HEK293 (cell line): Measurements from ENCODE around the gene TRMT10A.

Experiments
- CTCF ChIA-PET: fragments of 350-600 bp; formaldehyde crosslinking; extraction: SDS; loops from one replicate; lab custom pipeline; 2021; ENCODE audit warnings: antibody characterized with exemption; lab: Yijun Ruan, JAX
- POLR2A ChIA-PET: fragments of 300-600 bp; formaldehyde crosslinking; extraction: SDS; loops from one replicate; lab custom pipeline; 2020; ENCODE audit warnings: antibody characterized with exemption, inconsistent platforms; lab: Yijun Ruan, JAX
- H3K27ac ChIP-seq: fragments of 200-500 bp; sonication (Bioruptor generic); 2 replicates; pipeline ENCODE4 v1.5.1; 2014; ENCODE audit warnings: low read depth, low read length, control low read depth, inconsistent platforms; ENCODE audit errors: extremely low read depth
- H3K36me3 ChIP-seq, 2 experiments: fragments of 200-500 bp in 1 of 2; sonication (Bioruptor generic) in 1 of 2; 1 replicate in 1 of 2; 2 replicates in 1 of 2; pipeline ENCODE4 v1.5.1; 2014 to 2017; ENCODE audit warnings: inconsistent platforms in 2 of 2, low read length in 2 of 2; ENCODE audit not compliant: control insufficient read depth in 2 of 2, insufficient read depth in 1 of 2
- H3K4me1 ChIP-seq: fragments of 200-500 bp; sonication (Bioruptor generic); 2 replicates; pipeline ENCODE4 v1.5.1; 2014; ENCODE audit warnings: mild to moderate bottlenecking, low read length, inconsistent platforms; ENCODE audit not compliant: control insufficient read depth, insufficient read depth
- H3K4me3 ChIP-seq: 2 replicates; pipeline ENCODE4 v1.5.1; 2011; ENCODE audit warnings: low read depth, mild to moderate bottlenecking, control low read depth, low read length, moderate library complexity
- H3K9me3 ChIP-seq: fragments of 200-500 bp; sonication (Bioruptor generic); 2 replicates; pipeline ENCODE4 v1.5.1; 2014; ENCODE audit warnings: low read depth, low read length, inconsistent platforms; ENCODE audit not compliant: control insufficient read depth, insufficient read depth
- ELK4 ChIP-seq: IDR thresholded peaks from 2 replicates; pipeline ENCODE4 v1.6.1; 2011; ENCODE audit warnings: mild to moderate bottlenecking, low read depth, low read length, borderline replicate concordance
- GFI1B ChIP-seq: fragments of 450-650 bp; formaldehyde crosslinking; IDR thresholded peaks from 2 replicates; pipeline ENCODE4 v1.5.1; 2016; ENCODE audit warnings: missing biosample characterization, missing genetic modification characterization
- GLI2 ChIP-seq: fragments of 450-650 bp; formaldehyde crosslinking; IDR thresholded peaks from 2 replicates; pipeline ENCODE4; 2017; ENCODE audit warnings: missing biosample characterization, missing genetic modification characterization, low read depth, borderline replicate concordance
- IKZF3 ChIP-seq: fragments of 450-650 bp; IDR thresholded peaks from 2 replicates; pipeline ENCODE4 v1.5.0; 2018; ENCODE audit warnings: missing biosample characterization, mild to moderate bottlenecking, missing genetic modification characterization, moderate library complexity
- SP7 ChIP-seq: fragments of 450-650 bp; formaldehyde crosslinking; IDR thresholded peaks from 2 replicates; pipeline ENCODE4 v1.5.1; 2016; ENCODE audit warnings: missing biosample characterization, missing genetic modification characterization
- ZBTB10 ChIP-seq: fragments of 450-650 bp; formaldehyde crosslinking; IDR thresholded peaks from 2 replicates; pipeline ENCODE4 v1.5.1; 2016; ENCODE audit warnings: missing biosample characterization, missing genetic modification characterization
- ZBTB44 ChIP-seq: fragments of 450-650 bp; IDR thresholded peaks from 2 replicates; pipeline ENCODE4 v1.5.1; 2018; ENCODE audit warnings: missing biosample characterization, mild to moderate bottlenecking, missing genetic modification characterization
- ZFHX2 ChIP-seq: fragments of 450-650 bp; formaldehyde crosslinking; conservative IDR thresholded peaks from 2 replicates; pipeline ENCODE4 v1.5.1; 2016; ENCODE audit warnings: missing biosample characterization, missing genetic modification characterization
- ZNF148 ChIP-seq: fragments of 450-650 bp; formaldehyde crosslinking; IDR thresholded peaks from 2 replicates; pipeline ENCODE4 v1.5.0; 2017; ENCODE audit warnings: missing biosample characterization, missing genetic modification characterization, borderline replicate concordance
- ZNF157 ChIP-seq: fragments of 450-650 bp; formaldehyde crosslinking; IDR thresholded peaks from 2 replicates; pipeline ENCODE4 v1.5.1; 2016; ENCODE audit warnings: missing biosample characterization, missing genetic modification characterization
- ZNF169 ChIP-seq: fragments of 450-650 bp; formaldehyde crosslinking; IDR thresholded peaks from 2 replicates; pipeline ENCODE4 v1.5.1; 2016; ENCODE audit warnings: missing biosample characterization, missing genetic modification characterization
- ZNF174 ChIP-seq: fragments of 450-650 bp; formaldehyde crosslinking; IDR thresholded peaks from 2 replicates; pipeline ENCODE4 v1.5.0; 2017; ENCODE audit warnings: missing biosample characterization, mild to moderate bottlenecking, missing genetic modification characterization
- ZNF2 ChIP-seq: fragments of 450-650 bp; formaldehyde crosslinking; IDR thresholded peaks from 2 replicates; pipeline ENCODE4 v1.5.1; 2016; ENCODE audit warnings: missing biosample characterization, missing genetic modification characterization
- ZNF394 ChIP-seq: fragments of 450-650 bp; formaldehyde crosslinking; IDR thresholded peaks from 2 replicates; pipeline ENCODE4 v1.5.1; 2016; ENCODE audit warnings: missing biosample characterization, missing genetic modification characterization, mild to moderate bottlenecking, moderate library complexity, borderline replicate concordance
- ZNF521 ChIP-seq: fragments of 450-650 bp; formaldehyde crosslinking; IDR thresholded peaks from 2 replicates; pipeline ENCODE4 v1.5.1; 2017; ENCODE audit warnings: missing biosample characterization, mild to moderate bottlenecking, missing genetic modification characterization
- ZNF624 ChIP-seq: fragments of 450-650 bp; formaldehyde crosslinking; IDR thresholded peaks from 2 replicates; pipeline ENCODE4 v1.5.1; 2017; ENCODE audit warnings: missing biosample characterization, missing genetic modification characterization
- ZNF626 ChIP-seq: fragments of 450-650 bp; sonication (Bioruptor Pico); formaldehyde crosslinking; IDR thresholded peaks from 2 replicates; pipeline ENCODE4 v1.5.1; 2018; ENCODE audit warnings: missing biosample characterization, missing genetic modification characterization, inconsistent platforms
- TF ChIP-seq, protein P1 (sequence below): fragments of 450-650 bp; formaldehyde crosslinking; IDR thresholded peaks from 2 replicates; pipeline ENCODE4 v1.5.1; 2016; ENCODE audit warnings: missing biosample characterization, missing genetic modification characterization
- TF ChIP-seq, protein P2 (sequence below): fragments of 450-650 bp; formaldehyde crosslinking; IDR thresholded peaks from 2 replicates; pipeline ENCODE4 v1.5.1; 2016; ENCODE audit warnings: missing biosample characterization, missing genetic modification characterization
- TF ChIP-seq, protein P3 (sequence below): fragments of 450-650 bp; formaldehyde crosslinking; IDR thresholded peaks from 2 replicates; pipeline ENCODE4 v1.5.1; 2017; ENCODE audit warnings: missing biosample characterization, mild to moderate bottlenecking, missing genetic modification characterization, moderate library complexity
- TF ChIP-seq, protein P4 (sequence below): fragments of 450-650 bp; formaldehyde crosslinking; IDR thresholded peaks from 2 replicates; pipeline ENCODE4 v1.5.1; 2017; ENCODE audit warnings: missing biosample characterization, missing genetic modification characterization
- TF ChIP-seq, protein P5 (sequence below): fragments of 450-650 bp; formaldehyde crosslinking; IDR thresholded peaks from 2 replicates; pipeline ENCODE4 v1.5.1; 2016; ENCODE audit warnings: missing biosample characterization, missing genetic modification characterization

The TRMT10A gene

GRCh38 chr4:99529956-99530355, 33.9 kb downstream of the TRMT10A start (continued):
- TF ChIP-seq ZNF521 (no peak), GLI2 (no peak), ZNF2 (tag by site-specific recombination) (no peak), ZNF148 (no peak), ZNF157 (tag by site-specific recombination) (no peak), IKZF3 (tag by site-specific recombination) (no peak)
- TF ChIP-seq, protein P1, sequence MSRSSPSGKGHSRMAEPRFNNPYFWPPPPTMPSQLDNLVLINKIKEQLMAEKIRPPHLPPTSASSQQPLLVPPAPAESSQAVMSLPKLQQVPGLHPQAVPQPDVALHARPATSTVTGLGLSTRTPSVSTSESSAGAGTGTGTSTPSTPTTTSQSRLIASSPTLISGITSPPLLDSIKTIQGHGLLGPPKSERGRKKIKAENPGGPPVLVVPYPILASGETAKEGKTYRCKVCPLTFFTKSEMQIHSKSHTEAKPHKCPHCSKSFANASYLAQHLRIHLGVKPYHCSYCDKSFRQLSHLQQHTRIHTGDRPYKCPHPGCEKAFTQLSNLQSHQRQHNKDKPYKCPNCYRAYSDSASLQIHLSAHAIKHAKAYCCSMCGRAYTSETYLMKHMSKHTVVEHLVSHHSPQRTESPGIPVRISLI (tag by site-specific recombination): no peak
- TF ChIP-seq, protein P2, sequence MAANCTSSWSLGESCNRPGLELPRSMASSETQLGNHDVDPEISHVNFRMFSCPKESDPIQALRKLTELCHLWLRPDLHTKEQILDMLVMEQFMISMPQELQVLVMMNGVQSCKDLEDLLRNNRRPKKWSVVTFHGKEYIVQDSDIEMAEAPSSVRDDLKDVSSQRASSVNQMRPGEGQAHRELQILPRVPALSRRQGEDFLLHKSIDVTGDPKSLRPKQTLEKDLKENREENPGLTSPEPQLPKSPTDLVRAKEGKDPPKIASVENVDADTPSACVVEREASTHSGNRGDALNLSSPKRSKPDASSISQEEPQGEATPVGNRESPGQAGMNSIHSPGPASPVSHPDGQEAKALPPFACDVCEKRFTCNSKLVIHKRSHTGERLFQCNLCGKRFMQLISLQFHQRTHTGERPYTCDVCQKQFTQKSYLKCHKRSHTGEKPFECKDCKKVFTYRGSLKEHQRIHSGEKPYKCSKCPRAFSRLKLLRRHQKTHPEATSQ (tag by site-specific recombination): no peak
- TF ChIP-seq, all 188 proteins: peak for 0

- H3K4me3 ChIP-seq: no peak overlapping the region
- no peaks in the 10 kb centered on the region for H3K36me3 ChIP-seq
- POLR2A ChIA-PET: no interaction called here
- H3K27ac ChIP-seq: no peak overlapping the region
- H3K4me1 ChIP-seq: no peaks in the 10 kb centered on the region
- CTCF ChIA-PET: no interaction called here
- H3K9me3 ChIP-seq: no peaks in the 10 kb centered on the region
- TF ChIP-seq, protein P3, sequence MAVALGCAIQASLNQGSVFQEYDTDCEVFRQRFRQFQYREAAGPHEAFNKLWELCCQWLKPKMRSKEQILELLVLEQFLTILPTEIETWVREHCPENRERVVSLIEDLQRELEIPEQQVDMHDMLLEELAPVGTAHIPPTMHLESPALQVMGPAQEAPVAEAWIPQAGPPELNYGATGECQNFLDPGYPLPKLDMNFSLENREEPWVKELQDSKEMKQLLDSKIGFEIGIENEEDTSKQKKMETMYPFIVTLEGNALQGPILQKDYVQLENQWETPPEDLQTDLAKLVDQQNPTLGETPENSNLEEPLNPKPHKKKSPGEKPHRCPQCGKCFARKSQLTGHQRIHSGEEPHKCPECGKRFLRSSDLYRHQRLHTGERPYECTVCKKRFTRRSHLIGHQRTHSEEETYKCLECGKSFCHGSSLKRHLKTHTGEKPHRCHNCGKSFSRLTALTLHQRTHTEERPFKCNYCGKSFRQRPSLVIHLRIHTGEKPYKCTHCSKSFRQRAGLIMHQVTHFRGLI (tag by site-specific recombination): no peak
- TF ChIP-seq, protein P4, sequence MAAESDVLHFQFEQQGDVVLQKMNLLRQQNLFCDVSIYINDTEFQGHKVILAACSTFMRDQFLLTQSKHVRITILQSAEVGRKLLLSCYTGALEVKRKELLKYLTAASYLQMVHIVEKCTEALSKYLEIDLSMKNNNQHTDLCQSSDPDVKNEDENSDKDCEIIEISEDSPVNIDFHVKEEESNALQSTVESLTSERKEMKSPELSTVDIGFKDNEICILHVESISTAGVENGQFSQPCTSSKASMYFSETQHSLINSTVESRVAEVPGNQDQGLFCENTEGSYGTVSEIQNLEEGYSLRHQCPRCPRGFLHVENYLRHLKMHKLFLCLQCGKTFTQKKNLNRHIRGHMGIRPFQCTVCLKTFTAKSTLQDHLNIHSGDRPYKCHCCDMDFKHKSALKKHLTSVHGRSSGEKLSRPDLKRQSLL (tag by site-specific recombination): no peak
- TF ChIP-seq ZNF169: no peak
- TF ChIP-seq ZBTB10 (tag by site-specific recombination): no peak
- TF ChIP-seq GFI1B: no peak
- no peak for TF ChIP-seq SP7 (tag by site-specific recombination)
- TF ChIP-seq ZBTB44 (tag by site-specific recombination): no peak
- no peak for TF ChIP-seq ZNF174
- TF ChIP-seq, protein P5, sequence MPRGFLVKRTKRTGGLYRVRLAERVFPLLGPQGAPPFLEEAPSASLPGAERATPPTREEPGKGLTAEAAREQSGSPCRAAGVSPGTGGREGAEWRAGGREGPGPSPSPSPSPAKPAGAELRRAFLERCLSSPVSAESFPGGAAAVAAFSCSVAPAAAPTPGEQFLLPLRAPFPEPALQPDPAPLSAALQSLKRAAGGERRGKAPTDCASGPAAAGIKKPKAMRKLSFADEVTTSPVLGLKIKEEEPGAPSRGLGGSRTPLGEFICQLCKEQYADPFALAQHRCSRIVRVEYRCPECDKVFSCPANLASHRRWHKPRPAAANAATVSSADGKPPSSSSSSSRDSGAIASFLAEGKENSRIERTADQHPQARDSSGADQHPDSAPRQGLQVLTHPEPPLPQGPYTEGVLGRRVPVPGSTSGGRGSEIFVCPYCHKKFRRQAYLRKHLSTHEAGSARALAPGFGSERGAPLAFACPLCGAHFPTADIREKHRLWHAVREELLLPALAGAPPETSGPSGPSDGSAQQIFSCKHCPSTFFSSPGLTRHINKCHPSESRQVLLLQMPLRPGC: no peak
- TF ChIP-seq ZNF624 (tag by site-specific recombination): no peak
- no peak for TF ChIP-seq ZFHX2 (tag by site-specific recombination)
- no peak for TF ChIP-seq ELK4
- TF ChIP-seq ZNF394 (tag by site-specific recombination): no peak
- no peak for TF ChIP-seq ZNF626 (tag by site-specific recombination)
These were observed 34.6 kb downstream of the TRMT10A start for GRCh38 chr4:99529228-99529627.
